IPS-20b (cell line): Measurements from ENCODE around the gene LIMK2.
"Not testable (repeated sequence)": the region's sequence is repeated elsewhere in the genome, so short reads cannot be mapped to it uniquely, and the experiment has no call there.

Experiments
- H3K27ac ChIP-seq: one replicate; pipeline ENCODE4 v1.5.1; 2013; ENCODE audit warnings: low read length
- H3K27me3 ChIP-seq: 2 replicates; pipeline ENCODE4 v1.6.1; 2013; ENCODE audit warnings: mild to moderate bottlenecking, low read length, inconsistent platforms; ENCODE audit not compliant: insufficient read depth
- H3K36me3 ChIP-seq: 2 replicates; pipeline ENCODE4 v1.6.1; 2013; ENCODE audit warnings: low read depth, mild to moderate bottlenecking, inconsistent platforms, low read length, moderate library complexity; ENCODE audit not compliant: insufficient read depth
- H3K4me1 ChIP-seq: 2 replicates; pipeline ENCODE4 v1.6.1; 2013; ENCODE audit warnings: mild to moderate bottlenecking, control low read depth, inconsistent platforms, low read length, moderate library complexity; ENCODE audit not compliant: insufficient read depth
- H3K4me3 ChIP-seq: 2 replicates; pipeline ENCODE4 v1.5.1; 2013; ENCODE audit warnings: mild to moderate bottlenecking, low read length, inconsistent platforms
- H3K9ac ChIP-seq: 2 replicates; pipeline ENCODE4 v1.6.1; 2013; ENCODE audit warnings: low read depth, mild to moderate bottlenecking, inconsistent platforms, low read length, moderate library complexity
- H3K9me3 ChIP-seq: 2 replicates; pipeline ENCODE4 v1.6.1; 2013; ENCODE audit warnings: mild to moderate bottlenecking, low read depth, low read length, inconsistent platforms; ENCODE audit not compliant: insufficient read depth

The LIMK2 gene

GRCh38 chr22:31235081-31235480 lies 23.0 kb downstream of the LIMK2 start:
- Histone ChIP-seq H3K4me3 (no peak overlapping the region), H3K36me3 (peaks cover 30% of the 10 kb centered on the region), H3K4me1 (no peaks in the 10 kb centered on the region), H3K27me3 (no peaks in the 10 kb centered on the region), H3K9me3 (no peaks in the 10 kb centered on the region), H3K27ac (no peak overlapping the region), H3K9ac (no peak overlapping the region)

GRCh38 chr22:31236044-31236443 lies 23.9 kb downstream of the LIMK2 start:
- H3K27me3 ChIP-seq, H3K27ac ChIP-seq, H3K4me1 ChIP-seq, H3K9ac ChIP-seq, H3K9me3 ChIP-seq, H3K4me3 ChIP-seq: not testable (repeated sequence)
- peaks cover 27% of the 10 kb centered on the region for H3K36me3 ChIP-seq

GRCh38 chr22:31238057-31238456 lies 26.0 kb downstream of the LIMK2 start:
- H3K4me3 ChIP-seq: no peak overlapping the region
- H3K9me3 ChIP-seq: no peaks in the 10 kb centered on the region
- no peak overlapping the region for H3K27ac ChIP-seq
- peaks cover 22% of the 10 kb centered on the region for H3K36me3 ChIP-seq
- no peak overlapping the region for H3K9ac ChIP-seq
- peaks cover 5% of the 10 kb centered on the region; the same call in 1 of the 2 replicates for H3K4me1 ChIP-seq
- no peaks in the 10 kb centered on the region for H3K27me3 ChIP-seq

- Histone ChIP-seq H3K9me3 (no peaks in the 10 kb centered on the region), H3K27me3 (no peaks in the 10 kb centered on the region), H3K36me3 (peaks cover 16% of the 10 kb centered on the region), H3K4me3 (no peak overlapping the region), H3K27ac (no peak overlapping the region), H3K9ac (no peak overlapping the region), H3K4me1 (peaks cover 17% of the 10 kb centered on the region)
These were observed 27.8 kb downstream of the LIMK2 start for GRCh38 chr22:31239771-31240370.

DNA sequence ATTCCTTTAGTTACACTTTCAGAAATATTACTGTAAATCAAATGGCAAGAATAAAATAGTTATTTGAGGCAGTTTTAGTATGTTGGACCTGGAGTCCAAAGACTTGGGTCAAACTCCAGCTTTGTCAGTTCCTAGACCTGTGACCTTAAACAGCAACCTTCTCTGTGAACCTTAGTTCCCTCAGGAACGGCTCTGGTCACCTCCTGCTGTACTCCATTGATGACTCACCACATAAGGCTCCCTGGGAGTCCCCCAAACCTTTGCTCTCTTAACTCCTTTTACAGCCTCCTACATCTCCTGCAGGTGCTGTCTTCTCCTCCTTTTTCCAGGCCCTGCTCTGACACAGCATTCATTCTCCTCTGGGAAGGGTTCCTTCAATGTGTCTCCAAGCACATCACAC lies 29.1 kb downstream of the LIMK2 start:
- Histone ChIP-seq H3K27me3 (no peaks in the 10 kb centered on the region), H3K27ac (no peak overlapping the region), H3K4me1 (peaks cover 17% of the 10 kb centered on the region), H3K9ac (no peak overlapping the region), H3K4me3 (no peak overlapping the region), H3K9me3 (no peaks in the 10 kb centered on the region), H3K36me3 (peaks cover 13% of the 10 kb centered on the region; the same call in 1 of the 2 replicates)

- Histone ChIP-seq H3K9me3 (no peaks in the 10 kb centered on the region), H3K36me3 (peaks cover 13% of the 10 kb centered on the region; the same call in 1 of the 2 replicates), H3K27me3 (no peaks in the 10 kb centered on the region), H3K4me3 (no peak overlapping the region), H3K9ac (no peak overlapping the region), H3K27ac (no peak overlapping the region), H3K4me1 (peaks cover 17% of the 10 kb centered on the region)
These were observed 29.8 kb downstream of the LIMK2 start for GRCh38 chr22:31241936-31242335.

- H3K9ac ChIP-seq: no peak overlapping the region
- peaks cover 30% of the 10 kb centered on the region for H3K4me1 ChIP-seq
- no peak overlapping the region for H3K4me3 ChIP-seq
- H3K27ac ChIP-seq: no peak overlapping the region
- no peaks in the 10 kb centered on the region for H3K27me3 ChIP-seq
- H3K36me3 ChIP-seq: peaks cover 13% of the 10 kb centered on the region; the same call in 1 of the 2 replicates
- no peaks in the 10 kb centered on the region for H3K9me3 ChIP-seq
These were observed 31.4 kb downstream of the LIMK2 start for GRCh38 chr22:31243339-31244045.

- Histone ChIP-seq H3K4me3 (no peak overlapping the region), H3K27ac (no peak overlapping the region), H3K9ac (0 out of 2 replicates have a peak overlapping the region, but pooled peaks have one; percentile 35)
These were observed 32.2 kb downstream of the LIMK2 start for GRCh38 chr22:31244046-31244942.

GRCh38 chr22:31244943-31245451 lies 32.9 kb downstream of the LIMK2 start:
- Histone ChIP-seq H3K9ac (0 out of 2 replicates have a peak overlapping the region, but pooled peaks have one; percentile 35), H3K4me3 (no peak overlapping the region), H3K27ac (no peak overlapping the region), H3K36me3 (peaks cover 13% of the 10 kb centered on the region; the same call in 1 of the 2 replicates), H3K27me3 (no peaks in the 10 kb centered on the region), H3K9me3 (no peaks in the 10 kb centered on the region), H3K4me1 (peaks cover 31% of the 10 kb centered on the region)

More at GRCh38 chr22:31244046-31244942, 32.2 kb downstream of the LIMK2 start:
- Histone ChIP-seq H3K4me1 (peaks cover 31% of the 10 kb centered on the region), H3K9me3 (no peaks in the 10 kb centered on the region), H3K36me3 (peaks cover 13% of the 10 kb centered on the region; the same call in 1 of the 2 replicates), H3K27me3 (no peaks in the 10 kb centered on the region)

GRCh38 chr22:31245998-31246397 lies 33.9 kb downstream of the LIMK2 start:
- H3K4me3 ChIP-seq, H3K9me3 ChIP-seq, H3K27me3 ChIP-seq, H3K9ac ChIP-seq, H3K27ac ChIP-seq: not testable (repeated sequence)
- Histone ChIP-seq H3K4me1 (peaks cover 28% of the 10 kb centered on the region), H3K36me3 (peaks cover 13% of the 10 kb centered on the region; the same call in 1 of the 2 replicates)

GRCh38 chr22:31246687-31247086 lies 34.6 kb downstream of the LIMK2 start:
- H3K27ac ChIP-seq: no peak overlapping the region
- peaks cover 9% of the 10 kb centered on the region; the same call in 1 of the 2 replicates for H3K36me3 ChIP-seq

More at GRCh38 chr22:31246687-31247086, 34.6 kb downstream of the LIMK2 start:
- H3K4me3 ChIP-seq: no peak overlapping the region
- H3K27me3 ChIP-seq: no peaks in the 10 kb centered on the region
- H3K9ac ChIP-seq: no peak overlapping the region
- peaks cover 26% of the 10 kb centered on the region for H3K4me1 ChIP-seq
- H3K9me3 ChIP-seq: no peaks in the 10 kb centered on the region
